ENCODE data around the gene AGPAT3.

AGPAT3 gene

GRCh38 chr21:43927591-43928221 is 62.7 kb downstream of the AGPAT3 start:
- DNase-seq: no peak

DNA sequence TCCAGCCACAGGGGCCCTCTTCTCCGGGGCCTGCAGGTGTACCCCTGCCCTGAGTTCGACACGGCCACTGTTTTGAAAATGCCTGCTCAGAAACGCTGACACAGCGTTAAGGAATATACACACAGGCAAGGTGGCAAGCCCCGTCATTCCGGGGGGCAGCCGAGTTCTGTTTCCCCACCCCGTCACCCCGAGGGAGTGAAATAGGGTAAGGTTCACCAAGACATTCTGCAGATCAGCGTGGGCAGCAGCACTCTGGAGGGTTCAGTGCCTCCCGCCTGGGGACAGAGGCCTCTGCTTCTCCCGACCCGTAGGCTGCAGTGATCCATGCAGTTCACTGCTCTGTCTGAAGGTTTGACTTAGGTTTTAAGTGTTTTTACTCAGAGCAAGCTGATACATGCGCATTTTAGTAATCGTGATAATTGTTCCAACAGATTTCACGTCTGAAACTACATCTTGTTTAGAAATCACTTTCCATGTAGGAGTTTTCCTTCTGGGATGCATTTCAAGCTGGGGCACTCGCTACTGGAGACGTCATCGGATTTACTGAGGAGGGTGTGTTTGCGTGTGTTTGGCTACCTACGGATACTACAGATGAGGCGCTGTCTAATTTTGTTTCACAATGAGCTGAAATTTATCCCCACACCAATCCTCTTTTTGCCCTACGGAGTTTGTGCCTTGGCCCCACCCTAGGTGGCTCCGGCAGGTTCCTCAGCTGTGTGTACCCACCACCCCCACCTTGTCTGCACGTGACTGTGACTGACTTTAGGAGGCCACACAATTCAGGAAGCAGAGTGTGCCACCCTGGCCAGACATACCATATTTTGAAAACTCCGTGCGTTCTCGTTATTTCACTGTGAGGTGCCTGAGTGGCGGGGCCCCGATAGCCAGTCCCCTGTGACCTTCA is 63.5 kb downstream of the AGPAT3 start:
- DNase-seq: no peak

- no peak for DNase-seq
These were observed 64.4 kb downstream of the AGPAT3 start for GRCh38 chr21:43929217-43929971.

GRCh38 chr21:43930074-43930847 is 65.2 kb downstream of the AGPAT3 start:
- DNase-seq: no peak

GRCh38 chr21:43930848-43931375 is 65.9 kb downstream of the AGPAT3 start:
- no peak for DNase-seq

DNA sequence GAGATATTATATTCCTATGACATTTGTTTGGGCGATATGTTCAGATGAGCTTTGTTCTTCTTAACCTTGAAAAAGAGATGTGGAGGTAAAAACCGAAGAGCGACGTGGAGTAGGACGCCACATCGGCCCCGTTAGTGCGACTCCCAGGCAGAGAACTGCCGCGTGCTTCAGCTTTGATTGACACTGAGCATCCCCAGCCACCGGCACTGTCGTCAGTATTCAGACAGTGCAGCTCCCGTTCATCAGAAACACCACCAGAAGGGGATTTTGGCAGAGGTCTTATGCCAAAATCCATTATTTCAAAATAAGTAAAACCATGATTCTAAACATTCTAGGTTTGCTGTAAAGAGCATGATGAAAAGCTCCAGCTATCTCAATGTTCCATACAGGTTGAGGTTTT is 66.5 kb downstream of the AGPAT3 start:
- DNase-seq: no peak

DNA sequence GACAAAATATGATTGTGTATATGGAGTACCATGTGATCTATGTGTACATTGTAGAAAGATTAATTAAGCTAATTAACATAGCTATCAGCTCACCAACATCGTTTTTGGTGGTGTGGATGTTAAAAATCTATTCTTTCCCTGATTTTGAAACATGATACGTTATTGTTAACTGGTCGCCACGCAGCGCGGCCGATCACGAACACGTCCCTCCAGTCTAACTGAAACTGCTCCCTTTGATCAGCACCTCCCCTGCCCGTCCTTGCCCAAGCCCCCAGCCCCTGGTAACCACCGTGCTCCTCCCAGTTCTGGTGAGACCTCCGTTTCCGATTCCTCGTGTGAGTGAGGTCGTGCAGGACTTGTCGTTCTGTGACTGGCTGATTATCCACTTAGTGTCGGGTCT is 67.0 kb downstream of the AGPAT3 start:
- no peak for DNase-seq

DNA sequence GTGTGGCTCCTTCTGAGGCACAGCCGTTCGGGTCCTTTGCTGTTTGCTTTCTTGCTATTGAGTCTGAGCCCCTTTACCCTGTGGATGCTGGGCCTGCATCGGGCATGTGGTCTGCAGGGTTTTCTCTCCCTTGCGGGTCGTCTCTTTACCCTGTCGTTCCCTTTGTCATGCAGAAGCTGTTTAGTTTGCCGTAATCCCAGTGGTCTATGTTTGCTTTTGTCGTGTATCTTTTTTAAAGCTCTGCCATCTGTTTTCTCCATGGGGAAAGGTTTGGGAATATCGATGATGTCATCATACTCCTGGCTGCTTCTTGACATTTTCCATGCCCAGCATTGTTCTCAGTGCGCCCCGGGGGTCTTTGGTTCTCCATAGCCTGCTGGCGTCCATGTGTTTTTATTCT is 68.2 kb downstream of the AGPAT3 start:
- DNase-seq: no peak

DNA sequence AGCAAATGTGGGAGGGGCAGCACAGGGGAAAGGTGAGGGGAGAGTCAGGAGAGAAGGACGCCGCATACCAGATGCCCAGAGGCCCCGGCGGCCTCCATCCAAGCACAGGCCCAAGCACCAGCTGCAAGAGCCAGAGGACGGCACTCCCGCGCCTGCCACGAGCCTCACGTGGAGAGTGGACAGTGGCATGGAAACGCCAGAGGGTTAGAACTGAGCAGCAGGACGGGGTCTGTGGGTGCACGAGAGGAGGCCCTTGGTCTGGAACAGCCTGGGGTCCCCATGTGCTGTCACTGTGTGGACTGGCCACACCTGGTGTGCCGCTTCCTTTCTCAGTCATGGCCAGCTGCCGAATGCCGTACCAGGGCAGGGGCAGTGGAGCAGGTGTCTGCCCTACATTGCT is 68.7 kb downstream of the AGPAT3 start:
- no peak for DNase-seq

GRCh38 chr21:43934116-43934515 is 69.1 kb downstream of the AGPAT3 start:
- no peak for DNase-seq

GRCh38 chr21:43934716-43935705 is 70.0 kb downstream of the AGPAT3 start:
- DNase-seq: no peak

DNA sequence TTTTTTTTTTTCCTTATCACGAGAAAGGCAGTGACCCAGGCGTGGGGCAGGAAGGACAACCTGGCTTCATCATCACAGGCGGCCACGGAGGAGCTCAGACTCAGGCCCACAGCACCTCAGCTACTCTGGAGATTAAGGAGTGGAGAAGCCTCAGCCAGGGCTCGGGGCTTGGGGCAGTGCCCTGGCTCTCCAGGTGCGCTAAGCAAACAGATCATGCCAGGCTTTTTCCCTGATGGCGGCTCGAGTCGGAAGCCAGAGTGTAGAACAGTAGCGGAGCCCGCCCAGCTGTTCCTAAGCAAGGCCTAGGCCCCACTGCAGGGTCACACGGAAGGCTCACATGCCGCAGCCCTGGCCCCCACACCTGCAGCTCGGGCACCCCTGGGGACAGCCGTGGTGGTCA is 70.7 kb downstream of the AGPAT3 start:
- no peak for DNase-seq

DNA sequence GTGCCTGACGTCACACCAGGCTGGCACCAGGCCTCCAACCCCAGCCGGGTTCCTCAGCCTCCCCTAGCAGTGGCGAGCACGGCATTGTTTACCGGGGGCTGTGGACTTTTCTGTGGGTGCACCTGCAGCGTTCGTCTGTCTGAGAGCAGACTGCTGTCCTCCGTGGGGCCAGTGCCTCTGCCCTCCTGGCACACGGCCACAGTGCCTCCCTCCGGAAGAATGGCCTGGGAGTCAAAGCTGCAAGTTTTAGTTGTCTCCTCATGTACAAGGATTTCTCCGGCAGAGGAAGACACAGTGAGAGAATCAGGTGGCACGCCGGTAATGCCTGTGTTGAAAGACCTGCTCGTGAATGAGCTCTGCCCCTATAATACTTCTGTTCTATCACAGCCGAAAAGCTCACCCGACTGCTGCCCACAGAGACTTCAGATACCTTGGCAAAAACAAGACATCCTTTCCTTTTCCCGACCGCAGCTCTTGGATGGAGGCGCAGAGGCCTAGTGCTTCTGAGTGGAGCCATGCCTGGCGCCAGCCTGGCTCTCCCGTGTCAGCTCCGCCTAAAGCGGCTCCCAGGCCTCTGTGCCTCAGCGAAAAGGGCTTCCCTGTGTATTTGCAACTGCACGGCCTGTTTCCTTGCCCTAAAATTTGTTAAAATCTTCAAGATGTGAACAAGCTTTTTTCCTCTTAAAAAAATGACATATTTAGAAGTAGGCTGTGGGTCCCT is 71.4 kb downstream of the AGPAT3 start:
- no peak for DNase-seq

DNA sequence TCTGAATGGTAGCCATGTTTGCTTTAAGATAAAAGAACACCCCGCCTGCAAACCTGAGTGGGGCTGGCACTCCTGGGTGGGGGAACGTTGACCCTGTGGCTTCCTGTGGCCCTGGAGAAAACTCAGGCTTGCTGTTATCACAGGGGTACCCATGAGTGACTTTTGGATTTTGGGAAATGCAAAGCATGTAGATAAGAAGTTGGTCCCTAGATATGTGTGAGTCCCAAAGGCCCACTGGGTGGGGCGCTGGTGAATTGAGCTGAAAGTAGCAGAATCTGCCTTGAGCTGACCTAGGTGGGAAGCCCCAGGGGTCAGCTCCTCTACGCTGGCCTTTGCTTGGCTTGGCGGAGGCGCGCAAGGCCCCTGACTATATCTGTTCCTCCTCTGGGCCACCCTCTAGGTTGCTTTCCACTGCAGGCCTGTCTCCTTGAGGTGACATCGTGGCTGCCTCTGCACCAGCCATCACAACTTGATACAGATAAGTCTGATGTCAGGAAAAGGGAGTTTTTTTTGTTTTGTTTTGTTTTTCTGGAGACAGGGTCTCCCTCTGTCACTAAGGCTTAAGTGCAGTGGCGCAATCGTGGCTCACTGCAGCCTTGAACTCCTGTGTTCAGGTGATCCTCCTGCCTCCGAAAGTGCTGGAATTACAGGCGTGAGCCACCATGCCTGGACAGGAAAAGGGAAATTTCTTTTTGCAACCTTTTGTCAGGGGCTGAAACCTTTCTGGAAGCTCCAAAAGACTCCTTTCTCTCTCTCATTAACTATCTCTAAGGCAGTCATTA is 72.2 kb downstream of the AGPAT3 start:
- DNase-seq: no peak

- no peak for DNase-seq
These were observed 72.9 kb downstream of the AGPAT3 start for GRCh38 chr21:43937891-43938309.

DNA sequence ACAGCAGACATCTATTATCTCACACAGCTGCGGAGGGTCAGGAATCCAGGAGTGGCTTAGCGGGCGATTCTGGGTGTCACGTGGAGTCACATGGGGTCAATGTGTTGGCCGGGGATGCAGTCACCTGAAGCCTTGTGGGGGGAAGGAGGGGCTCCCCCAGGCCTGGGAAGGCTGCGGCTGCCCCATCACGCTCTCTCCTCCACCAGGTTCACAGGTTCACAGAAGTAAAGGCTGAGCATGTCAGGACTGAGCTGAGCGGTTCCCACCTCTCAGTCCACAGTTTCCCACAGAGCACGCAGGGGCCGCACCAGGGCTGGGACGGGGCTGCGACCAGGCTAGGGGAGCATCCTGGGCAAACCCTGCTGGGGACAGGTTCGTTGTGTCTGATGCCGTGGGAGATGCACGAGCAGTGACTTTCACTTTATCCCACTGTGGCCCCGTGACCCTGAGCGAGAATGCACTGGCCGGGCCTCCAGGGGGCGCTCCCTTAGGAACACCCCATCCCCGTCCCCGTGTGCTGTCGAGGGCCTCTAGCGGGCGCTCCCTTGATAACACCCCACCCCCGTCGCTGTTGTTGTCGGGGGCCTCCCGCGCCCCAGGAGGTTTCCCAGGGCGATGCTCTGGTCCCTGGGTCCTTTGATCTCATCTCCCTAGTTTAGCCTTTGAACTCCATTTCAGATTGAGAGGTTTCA is 73.9 kb downstream of the AGPAT3 start:
- DNase-seq: peak; percentile 0

GRCh38 chr21:43939443-43940328 is 74.7 kb downstream of the AGPAT3 start:
- no peak for DNase-seq
